NCI-H128 (cell line): ENCODE measurements around the gene NANOG.
"Not testable (repeated sequence)": the region's sequence is repeated elsewhere in the genome, so short reads cannot be mapped to it uniquely, and the experiment has no call there.

Source experiments
- DNase-seq: peaks from one replicate; lab custom pipeline; 2025; ENCODE audit not compliant: unreplicated experiment; lab: John Stamatoyannopoulos, UW

NANOG gene

GRCh38 chr12:7788884-7789528, at the start of gene NANOG:
Gene NANOG, plus strand, starts transcription at chr12:7789402. Its CDS starts 213 bp downstream, at chr12:7789615.
- not testable (repeated sequence) for DNase-seq

- DNase-seq = no peak
Observed at GRCh38 chr12:7747246-7747645, 42.0 kb upstream of the NANOG start, which contains the start of gene CLEC4C. Gene CLEC4C, minus strand, starts transcription at chr12:7747375. Its CDS starts 27 bp downstream, at chr12:7747348.

- no peak for DNase-seq
Observed at GRCh38 chr12:7748852-7749251, 40.4 kb upstream of the NANOG start.

GRCh38 chr12:7749442-7749841, 39.8 kb upstream of the NANOG start:
- DNase-seq = no peak

GRCh38 chr12:7750350-7750749, 38.9 kb upstream of the NANOG start:
- no peak for DNase-seq

GRCh38 chr12:7751394-7751793, 37.8 kb upstream of the NANOG start:
- no peak for DNase-seq

- DNase-seq = not testable (repeated sequence)
Observed at GRCh38 chr12:7751941-7752922, 37.0 kb upstream of the NANOG start.

GRCh38 chr12:7755668-7756067, 33.5 kb upstream of the NANOG start:
- not testable (repeated sequence) for DNase-seq

- DNase-seq = no peak
Observed at GRCh38 chr12:7756993-7757392, 32.2 kb upstream of the NANOG start.

- DNase-seq = no peak
Observed at GRCh38 chr12:7758766-7759140, 30.4 kb upstream of the NANOG start.

- no peak for DNase-seq
Observed at GRCh38 chr12:7769999-7770398, 19.2 kb upstream of the NANOG start.

- no peak for DNase-seq
Observed at GRCh38 chr12:7781274-7781673, 7.9 kb upstream of the NANOG start.

- no peak for DNase-seq
Observed at GRCh38 chr12:7782055-7782454, 7.1 kb upstream of the NANOG start.

- DNase-seq = not testable (repeated sequence)
Observed at GRCh38 chr12:7783433-7783832, 5.8 kb upstream of the NANOG start.

- DNase-seq = no peak
Observed at GRCh38 chr12:7784701-7785100, 4.5 kb upstream of the NANOG start.

GRCh38 chr12:7787574-7788293, 1.5 kb upstream of the NANOG start:
- no peak for DNase-seq

- DNase-seq = no peak
Observed at GRCh38 chr12:7788294-7788660, 925 bp upstream of the NANOG start.

GRCh38 chr12:7793211-7793610, 4.0 kb downstream of the NANOG start:
- DNase-seq = no peak

GRCh38 chr12:7797269-7797668, 8.1 kb downstream of the NANOG start:
- not testable (repeated sequence) for DNase-seq

- no peak for DNase-seq
Observed at GRCh38 chr12:7797698-7798398, 8.6 kb downstream of the NANOG start.
